SU-DHL-6 (cell line): ENCODE measurements around the gene RASA3.

Source experiments
- CTCF ChIP-seq: fragments of 200-600 bp; sonication (generic); IDR thresholded peaks from one replicate; pipeline ENCODE4 v1.5.1; 2017; ENCODE audit warnings: antibody characterized with exemption, mild to moderate bottlenecking, low read length, moderate library complexity; ENCODE audit not compliant: insufficient read depth, poor library complexity, severe bottlenecking
- EZH2phosphoT487 ChIP-seq: fragments of 200-600 bp; sonication (generic), shearing (Covaris generic); conservative IDR thresholded peaks from 2 replicates; pipeline ENCODE4 v1.6.1; 2018; ENCODE audit warnings: mild to moderate bottlenecking, antibody characterized with exemption, low read length, moderate library complexity, mixed read lengths

- TF ChIP-seq CTCF (no peak), EZH2phosphoT487 (no peak)
These were observed 177.2 kb downstream of the RASA3 start for GRCh38 chr13:113955235-113955634.
